ENCODE measurements around the gene DAPK1. TPM values are rescaled to one million over a fixed set of nuclear protein-coding genes. Genes with fewer than 3 reads are reported as not detected.
A peak's percentile ranks its signal among the peaks of the same experiment; 100 is the strongest.

DAPK1 gene
- total and polyA plus RNA-seq, 12 donors = 5.4 to 44.6 (median 21.3) TPM

DNA sequence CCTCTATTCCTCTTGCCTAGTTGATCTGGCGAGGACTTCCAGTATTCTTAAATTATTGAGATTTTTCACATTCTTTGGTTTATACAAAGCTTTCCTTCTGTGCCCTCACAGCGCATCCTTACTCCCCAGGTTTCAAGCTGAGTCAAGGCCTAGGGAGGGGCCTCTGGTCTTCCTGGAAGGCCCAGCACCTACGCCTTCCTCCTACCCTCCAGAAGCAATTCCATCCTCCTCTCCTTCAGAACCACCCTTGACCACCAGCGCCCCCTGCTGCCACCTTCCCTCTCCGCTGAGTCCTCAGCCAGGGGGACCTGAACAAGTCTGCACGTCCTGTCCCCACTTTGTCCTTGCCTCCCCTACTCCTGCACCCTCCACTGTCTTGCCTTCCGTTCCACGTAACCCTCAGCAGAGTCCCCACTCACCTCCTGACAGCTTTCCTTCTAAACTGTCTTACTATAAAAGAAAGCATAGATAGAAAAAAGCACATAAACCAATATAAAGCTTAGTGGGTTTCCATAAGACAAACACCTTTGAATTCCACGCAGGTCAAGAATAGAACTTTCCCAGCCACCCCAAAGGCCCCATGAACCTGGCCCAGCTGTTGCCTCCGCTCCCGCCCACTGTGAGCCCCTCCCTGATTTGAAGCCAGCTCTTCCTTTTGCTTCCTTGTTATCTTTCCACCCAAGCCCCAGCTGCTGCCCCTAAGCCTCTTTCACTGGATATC lies 165.3 kb downstream of the DAPK1 start:
- intact Hi-C loops (cut with DNase I) = loop anchor here in 1 of 2 donors (5.0 kb wide), 1 partner anchor 321 kb away; no protein-coding TSS in a partner anchor
- TF ChIP-seq, protein P1, sequence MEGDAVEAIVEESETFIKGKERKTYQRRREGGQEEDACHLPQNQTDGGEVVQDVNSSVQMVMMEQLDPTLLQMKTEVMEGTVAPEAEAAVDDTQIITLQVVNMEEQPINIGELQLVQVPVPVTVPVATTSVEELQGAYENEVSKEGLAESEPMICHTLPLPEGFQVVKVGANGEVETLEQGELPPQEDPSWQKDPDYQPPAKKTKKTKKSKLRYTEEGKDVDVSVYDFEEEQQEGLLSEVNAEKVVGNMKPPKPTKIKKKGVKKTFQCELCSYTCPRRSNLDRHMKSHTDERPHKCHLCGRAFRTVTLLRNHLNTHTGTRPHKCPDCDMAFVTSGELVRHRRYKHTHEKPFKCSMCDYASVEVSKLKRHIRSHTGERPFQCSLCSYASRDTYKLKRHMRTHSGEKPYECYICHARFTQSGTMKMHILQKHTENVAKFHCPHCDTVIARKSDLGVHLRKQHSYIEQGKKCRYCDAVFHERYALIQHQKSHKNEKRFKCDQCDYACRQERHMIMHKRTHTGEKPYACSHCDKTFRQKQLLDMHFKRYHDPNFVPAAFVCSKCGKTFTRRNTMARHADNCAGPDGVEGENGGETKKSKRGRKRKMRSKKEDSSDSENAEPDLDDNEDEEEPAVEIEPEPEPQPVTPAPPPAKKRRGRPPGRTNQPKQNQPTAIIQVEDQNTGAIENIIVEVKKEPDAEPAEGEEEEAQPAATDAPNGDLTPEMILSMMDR (IDR thresholded peaks at IDR 0.05) = peak; percentile 65 to 85 (median 78)
- TF ChIP-seq POLR2A (IDR thresholded peaks at IDR 0.05) = no peak
- 48 to 59% (median 51%) methylated on average over 11 of the region's 11 CpGs for WGBS, 4 donors
- DNase-seq = peak; percentile 61 to 84 (median 78)
- H3K36me3 ChIP-seq (replicated peaks in 1 of 2) = no peaks in the 10 kb centered on the region
- H3K27me3 ChIP-seq = no peaks in the 10 kb centered on the region
- H3K27ac ChIP-seq = no peak overlapping the region
- no peaks in the 10 kb centered on the region for H3K4me1 ChIP-seq (replicated peaks in 1 of 2)
- no peak overlapping the region for H3K4me3 ChIP-seq
- H3K9me3 ChIP-seq (replicated peaks in 1 of 3) = no peaks in the 10 kb centered on the region

DNA sequence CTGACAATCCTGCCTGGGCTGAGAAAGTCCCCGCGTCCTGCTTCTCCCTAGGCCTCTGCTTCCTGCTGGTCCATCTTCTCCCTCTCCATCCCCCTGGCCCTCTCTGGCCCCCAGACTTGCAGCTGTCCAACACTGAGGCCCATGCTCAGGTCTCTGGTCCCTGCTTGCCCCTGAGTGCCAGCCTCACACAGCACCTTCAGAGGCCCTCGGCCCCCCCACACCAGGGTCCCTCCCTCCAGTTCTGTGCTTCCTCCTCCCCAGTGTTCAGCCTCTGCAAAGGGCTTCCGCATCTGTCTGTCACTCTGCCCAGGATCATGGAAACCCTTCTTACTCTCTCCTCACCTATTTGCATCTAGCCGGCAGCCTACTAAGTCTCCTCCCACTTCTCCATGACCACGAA lies 165.9 kb downstream of the DAPK1 start:
- Histone ChIP-seq H3K27me3 (no peaks in the 10 kb centered on the region), H3K36me3 (replicated peaks in 1 of 2) (no peaks in the 10 kb centered on the region), H3K9me3 (replicated peaks in 1 of 3) (no peaks in the 10 kb centered on the region), H3K4me1 (replicated peaks in 1 of 2) (no peaks in the 10 kb centered on the region), H3K27ac (no peak overlapping the region), H3K4me3 (no peak overlapping the region)
- intact Hi-C loops (cut with DNase I) = loop anchor here in 1 of 2 donors (5.0 kb wide), 1 partner anchor 321 kb away; no protein-coding TSS in a partner anchor
- 65 to 79% (median 74%) methylated on average over 6 of the region's 6 CpGs for WGBS, 4 donors
- no peak for DNase-seq
- TF ChIP-seq POLR2A (IDR thresholded peaks at IDR 0.05) = no peak
- TF ChIP-seq, protein P1 (IDR thresholded peaks at IDR 0.05) = no peak

DNA sequence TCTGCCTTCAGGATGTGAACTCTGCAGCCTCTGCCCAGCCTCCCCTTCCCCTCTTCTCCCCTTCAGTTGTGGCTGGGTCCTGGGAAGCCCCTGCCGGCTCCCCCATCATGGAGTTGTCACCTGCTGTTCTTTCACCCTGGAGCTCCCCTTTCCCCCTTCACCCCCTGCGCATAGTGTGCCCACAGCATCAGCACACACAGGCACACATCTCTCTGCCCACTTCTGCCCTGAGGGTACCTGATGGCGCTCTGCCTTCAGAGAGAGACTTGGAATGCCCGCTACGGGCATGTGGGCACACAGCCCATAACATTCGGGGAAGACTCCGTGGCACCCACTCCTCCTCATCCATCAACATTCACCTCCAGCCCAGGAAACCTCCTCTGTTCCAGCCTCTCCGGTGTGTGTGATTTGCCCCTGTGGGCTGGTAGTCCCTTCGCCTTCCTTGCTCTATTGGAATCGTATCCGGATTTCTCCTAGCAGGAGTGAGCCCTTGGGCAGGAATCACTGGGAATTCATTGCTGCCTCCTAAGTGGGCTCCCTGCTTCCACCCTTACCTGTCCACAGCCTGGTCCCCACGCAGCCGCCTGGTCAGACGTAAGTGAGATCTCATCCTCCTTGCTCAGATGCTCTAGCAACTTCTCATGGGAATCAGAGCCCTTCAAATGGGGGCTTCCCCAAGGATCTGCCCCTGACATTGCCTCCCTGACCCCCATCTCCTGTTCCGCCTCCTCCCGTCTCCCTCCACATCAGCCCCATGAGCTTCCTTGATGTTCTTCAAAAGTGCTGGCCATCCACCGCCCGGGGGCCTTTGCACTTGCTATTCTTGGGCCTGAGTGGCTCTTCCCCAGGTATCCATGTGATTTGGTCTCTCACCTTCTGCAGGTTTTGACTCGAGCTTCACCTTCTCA lies 166.7 kb downstream of the DAPK1 start:
- DNase-seq = no peak
- TF ChIP-seq, protein P1 (IDR thresholded peaks at IDR 0.05) = no peak
- no peak for TF ChIP-seq POLR2A (IDR thresholded peaks at IDR 0.05)
- no peaks in the 10 kb centered on the region for H3K27me3 ChIP-seq
- 81 to 87% (median 84%) methylated on average over 19 of the region's 19 CpGs for WGBS, 4 donors
- no peaks in the 10 kb centered on the region for H3K4me1 ChIP-seq (replicated peaks in 1 of 2)
- no peaks in the 10 kb centered on the region for H3K9me3 ChIP-seq (replicated peaks in 1 of 3)
- intact Hi-C loops (cut with DNase I) = loop anchor here (2.0 to 5.0 kb wide), 2 partner anchors 322 to 328 kb away; no protein-coding TSS in a partner anchor
- no peaks in the 10 kb centered on the region for H3K36me3 ChIP-seq (replicated peaks in 1 of 2)
- H3K27ac ChIP-seq = no peak overlapping the region
- H3K4me3 ChIP-seq = no peak overlapping the region

DNA sequence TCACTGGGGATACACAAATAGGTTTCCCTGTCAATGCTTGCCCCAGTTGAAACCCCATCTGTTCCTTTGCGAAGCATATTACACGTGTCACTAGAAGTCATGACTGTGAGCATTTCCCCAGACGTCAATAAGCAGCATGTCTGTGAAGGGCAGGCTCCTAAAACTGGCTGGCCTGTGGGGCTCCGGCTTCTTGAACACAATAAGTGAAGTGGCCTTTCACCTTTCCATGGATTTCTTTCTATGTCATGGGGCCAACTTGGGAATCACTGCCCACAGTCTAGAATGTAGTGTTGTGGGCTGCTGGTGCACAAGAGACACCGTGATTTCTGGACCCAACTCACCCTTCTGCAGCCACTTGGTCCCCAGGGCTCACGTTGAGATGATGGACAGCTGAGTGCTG lies 167.8 kb downstream of the DAPK1 start:
- no peak for DNase-seq
- Histone ChIP-seq H3K4me3 (no peak overlapping the region), H3K4me1 (replicated peaks in 1 of 2) (no peaks in the 10 kb centered on the region), H3K9me3 (replicated peaks in 1 of 3) (no peaks in the 10 kb centered on the region), H3K36me3 (replicated peaks in 1 of 2) (no peaks in the 10 kb centered on the region), H3K27ac (no peak overlapping the region), H3K27me3 (no peaks in the 10 kb centered on the region)
- TF ChIP-seq, protein P1 (IDR thresholded peaks at IDR 0.05) = no peak
- TF ChIP-seq POLR2A (IDR thresholded peaks at IDR 0.05) = no peak
- intact Hi-C loops (cut with DNase I) = loop anchor here in 1 of 2 donors (2.0 kb wide), 1 partner anchor 329 kb away; no protein-coding TSS in a partner anchor
- WGBS, 4 donors = 77 to 87% (median 83%) methylated on average over 6 of the region's 6 CpGs

All from adrenal gland (tissue), 12 donors.